Measurements from ENCODE around the gene ZKSCAN1. TPM values are rescaled to one million over a fixed set of nuclear protein-coding genes. Genes with fewer than 3 reads are reported as not detected.

Gene ZKSCAN1
- total RNA-seq, 1 experiment from 2014 or later, result 61.2 TPM

DNA sequence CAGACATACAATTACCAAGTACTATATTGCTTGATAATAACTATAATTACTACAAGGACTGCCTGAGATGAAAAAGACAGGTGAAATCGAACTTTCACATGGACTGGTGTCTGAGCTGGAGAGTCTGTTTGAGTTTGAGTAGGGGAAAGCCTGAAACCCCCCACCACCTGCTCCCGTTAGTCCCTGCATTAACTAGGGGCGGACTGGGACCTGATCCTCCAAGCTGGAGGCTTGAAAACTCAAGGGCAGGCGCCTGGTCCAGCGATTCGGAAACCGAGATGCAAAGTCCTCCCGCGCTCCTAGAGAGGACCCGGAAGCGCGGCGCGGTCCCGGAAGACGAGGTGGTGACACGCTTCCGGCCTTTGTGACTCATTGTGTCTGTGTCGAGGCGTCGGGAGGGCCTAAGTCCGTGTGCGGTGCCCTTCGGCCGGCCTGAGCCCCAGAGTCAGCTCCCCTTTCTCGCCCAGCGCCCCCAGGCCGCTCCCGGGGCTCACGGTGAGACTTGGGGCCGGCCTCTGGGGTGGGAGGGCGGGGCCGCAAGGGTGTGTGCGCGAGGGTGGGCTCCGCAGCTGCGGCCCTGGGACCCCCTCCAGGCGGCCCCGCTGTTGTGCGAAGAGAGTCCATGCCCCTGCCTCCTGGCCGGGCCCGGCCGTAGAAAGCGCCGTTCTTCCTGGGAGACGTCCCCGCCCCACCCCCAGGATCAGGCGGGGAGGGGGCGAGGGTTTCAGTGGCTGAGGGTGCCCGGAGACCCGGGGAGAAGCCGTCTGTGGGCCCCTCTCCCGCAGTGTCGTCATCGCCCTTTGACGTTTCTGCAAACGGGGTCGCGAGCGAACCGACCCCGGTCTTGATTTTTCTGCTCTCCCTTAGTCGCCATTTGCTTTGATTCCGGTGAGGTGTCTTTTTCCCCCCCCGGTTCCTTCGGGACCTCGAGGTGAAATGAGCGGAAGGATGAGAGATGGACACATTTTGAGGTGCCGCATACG, at the start of gene ZKSCAN1 (continued):
- TF ChIP-seq ZNF274 (IDR thresholded peaks at IDR 0.05; ENCODE audit: low read depth, low read length) (no peak), JUND (IDR thresholded peaks at IDR 0.05) (peak; percentile 80), ELF1 (IDR thresholded peaks at IDR 0.05; ENCODE audit: borderline replicate concordance, low read depth) (peak; percentile 98), RAD21 (IDR thresholded peaks at IDR 0.05; ENCODE audit: low read depth) (no peak), EZH2 (IDR thresholded peaks at IDR 0.05) (no peak), CBX3 (IDR thresholded peaks at IDR 0.05; ENCODE audit: low read depth) (0 out of 2 replicates have a peak, but pooled peaks have one; percentile 48), EZH2phosphoT487 (IDR thresholded peaks at IDR 0.05; ENCODE audit: borderline replicate concordance) (no peak), SP1 (IDR thresholded peaks at IDR 0.05; ENCODE audit: low read depth) (peak; percentile 42; the same call in 1 of the 2 replicates), POLR2A (IDR thresholded peaks at IDR 0.05; ENCODE audit: borderline replicate concordance, extremely low read depth, insufficient read depth, insufficient read length) (no peak)

DNA sequence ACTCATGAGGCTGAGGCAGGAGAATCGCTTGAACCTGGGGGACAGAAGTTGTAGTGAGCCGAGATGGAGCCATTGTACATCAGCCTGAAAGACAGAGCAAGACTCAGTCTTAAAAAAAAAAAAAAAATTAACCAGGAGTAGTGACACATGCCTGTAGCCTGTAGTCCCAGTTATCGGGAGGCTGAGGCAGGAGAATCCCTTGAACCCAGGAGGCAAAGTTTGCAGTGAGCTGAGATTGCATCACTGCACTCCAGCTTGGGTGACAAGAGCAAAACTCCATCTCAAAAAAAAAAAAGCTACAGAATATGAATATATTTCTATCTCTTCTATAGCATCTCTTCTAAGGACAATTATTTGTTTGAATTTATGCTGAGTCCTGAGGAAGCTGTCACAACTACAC, 46.1 kb upstream of the ZKSCAN1 start:
- ChIA-PET POLR2A (no interaction called here), RAD21 (ENCODE audit: low non-redundant PET in 1 of 2, low total read pairs in 2 of 2, uncharacterized antibody in 2 of 2, unreplicated experiment in 2 of 2) (no interaction called here), CTCF (interaction anchor here (1.8 kb wide), 1 partner anchor 10 kb away, joined by 6 read pairs; no protein-coding TSS in a partner anchor)
- no peak overlapping the region for H3K9ac ChIP-seq (ENCODE audit: low read length)
- TF ChIP-seq EGR1 (IDR thresholded peaks at IDR 0.05; ENCODE audit: low read depth) (no peak), FOSL1 (IDR thresholded peaks at IDR 0.05; ENCODE audit: low read depth) (no peak), POLR2AphosphoS5 (IDR thresholded peaks at IDR 0.05; ENCODE audit: low read depth, low read length) (no peak), SRF (IDR thresholded peaks at IDR 0.05; ENCODE audit: low read depth) (no peak), ZFX (IDR thresholded peaks at IDR 0.05) (no peak), EZH2 (IDR thresholded peaks at IDR 0.05) (no peak), RAD21 (IDR thresholded peaks at IDR 0.05; ENCODE audit: low read depth) (no peak), ELF1 (IDR thresholded peaks at IDR 0.05; ENCODE audit: borderline replicate concordance, low read depth) (no peak), EZH2phosphoT487 (IDR thresholded peaks at IDR 0.05; ENCODE audit: borderline replicate concordance) (no peak), YY1 (IDR thresholded peaks at IDR 0.05; ENCODE audit: extremely low read depth, insufficient replicate concordance, low read depth, low read length) (no peak)
- TF ChIP-seq, protein P1, sequence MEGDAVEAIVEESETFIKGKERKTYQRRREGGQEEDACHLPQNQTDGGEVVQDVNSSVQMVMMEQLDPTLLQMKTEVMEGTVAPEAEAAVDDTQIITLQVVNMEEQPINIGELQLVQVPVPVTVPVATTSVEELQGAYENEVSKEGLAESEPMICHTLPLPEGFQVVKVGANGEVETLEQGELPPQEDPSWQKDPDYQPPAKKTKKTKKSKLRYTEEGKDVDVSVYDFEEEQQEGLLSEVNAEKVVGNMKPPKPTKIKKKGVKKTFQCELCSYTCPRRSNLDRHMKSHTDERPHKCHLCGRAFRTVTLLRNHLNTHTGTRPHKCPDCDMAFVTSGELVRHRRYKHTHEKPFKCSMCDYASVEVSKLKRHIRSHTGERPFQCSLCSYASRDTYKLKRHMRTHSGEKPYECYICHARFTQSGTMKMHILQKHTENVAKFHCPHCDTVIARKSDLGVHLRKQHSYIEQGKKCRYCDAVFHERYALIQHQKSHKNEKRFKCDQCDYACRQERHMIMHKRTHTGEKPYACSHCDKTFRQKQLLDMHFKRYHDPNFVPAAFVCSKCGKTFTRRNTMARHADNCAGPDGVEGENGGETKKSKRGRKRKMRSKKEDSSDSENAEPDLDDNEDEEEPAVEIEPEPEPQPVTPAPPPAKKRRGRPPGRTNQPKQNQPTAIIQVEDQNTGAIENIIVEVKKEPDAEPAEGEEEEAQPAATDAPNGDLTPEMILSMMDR (IDR thresholded peaks at IDR 0.05 in 2 of 3, conservative IDR thresholded peaks at IDR 0.05 in 1 of 3; ENCODE audit: borderline replicate concordance in 1 of 3, insufficient read depth in 1 of 3, low read depth in 2 of 3, low read length in 2 of 3), result no peak
- TF ChIP-seq, protein P2, sequence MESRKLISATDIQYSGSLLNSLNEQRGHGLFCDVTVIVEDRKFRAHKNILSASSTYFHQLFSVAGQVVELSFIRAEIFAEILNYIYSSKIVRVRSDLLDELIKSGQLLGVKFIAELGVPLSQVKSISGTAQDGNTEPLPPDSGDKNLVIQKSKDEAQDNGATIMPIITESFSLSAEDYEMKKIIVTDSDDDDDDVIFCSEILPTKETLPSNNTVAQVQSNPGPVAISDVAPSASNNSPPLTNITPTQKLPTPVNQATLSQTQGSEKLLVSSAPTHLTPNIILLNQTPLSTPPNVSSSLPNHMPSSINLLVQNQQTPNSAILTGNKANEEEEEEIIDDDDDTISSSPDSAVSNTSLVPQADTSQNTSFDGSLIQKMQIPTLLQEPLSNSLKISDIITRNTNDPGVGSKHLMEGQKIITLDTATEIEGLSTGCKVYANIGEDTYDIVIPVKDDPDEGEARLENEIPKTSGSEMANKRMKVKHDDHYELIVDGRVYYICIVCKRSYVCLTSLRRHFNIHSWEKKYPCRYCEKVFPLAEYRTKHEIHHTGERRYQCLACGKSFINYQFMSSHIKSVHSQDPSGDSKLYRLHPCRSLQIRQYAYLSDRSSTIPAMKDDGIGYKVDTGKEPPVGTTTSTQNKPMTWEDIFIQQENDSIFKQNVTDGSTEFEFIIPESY (IDR thresholded peaks at IDR 0.05; ENCODE audit: extremely low read depth, insufficient replicate concordance, low read length), result no peak
- TF ChIP-seq, protein P3, sequence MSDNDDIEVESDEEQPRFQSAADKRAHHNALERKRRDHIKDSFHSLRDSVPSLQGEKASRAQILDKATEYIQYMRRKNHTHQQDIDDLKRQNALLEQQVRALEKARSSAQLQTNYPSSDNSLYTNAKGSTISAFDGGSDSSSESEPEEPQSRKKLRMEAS (IDR thresholded peaks at IDR 0.05), result no peak
- intact Hi-C loops (cut with micrococcal nuclease), result no loop called here
- H3K4me2 ChIP-seq (ENCODE audit: low read length), result no peak overlapping the region
- no TSS peak for BruUV-seq (replicated peaks)
- no peaks in the 10 kb centered on the region for H4K20me1 ChIP-seq (ENCODE audit: insufficient read depth)
- no peaks in the 10 kb centered on the region for H3K9me2 ChIP-seq (ENCODE audit: insufficient read depth)
- no peak overlapping the region for H2AFZ ChIP-seq (ENCODE audit: low read depth, low read length, poor library complexity, severe bottlenecking)
- H3K9me3 ChIP-seq (ENCODE audit: control insufficient read depth in 1 of 2, insufficient read depth in 1 of 2, low read depth in 1 of 2, low read length in 2 of 2), result no peaks in the 10 kb centered on the region
- no peak overlapping the region for H3K27ac ChIP-seq (ENCODE audit: low read depth, low read length)
- ATAC-seq, result no peak
- no peak for DNase-seq (ENCODE audit: low read depth, low spot score)
- H3K4me3 ChIP-seq (replicated peaks in 1 of 2; ENCODE audit: low read depth in 1 of 2, low read length in 2 of 2), result no peak overlapping the region
- H3K4me1 ChIP-seq (ENCODE audit: control insufficient read depth in 1 of 2, insufficient read depth in 2 of 2, low read length in 2 of 2), result no peaks in the 10 kb centered on the region
- no peaks in the 10 kb centered on the region for H3K79me2 ChIP-seq (ENCODE audit: insufficient read depth, low read length)
- H3K36me3 ChIP-seq (ENCODE audit: control insufficient read depth in 1 of 2, insufficient read depth in 2 of 2, low read length in 2 of 2), result no peaks in the 10 kb centered on the region
- H3K27me3 ChIP-seq (ENCODE audit: insufficient read depth, low read length), result no peaks in the 10 kb centered on the region
